ENCODE results near the gene APOA1.

APOA1 gene

DNA sequence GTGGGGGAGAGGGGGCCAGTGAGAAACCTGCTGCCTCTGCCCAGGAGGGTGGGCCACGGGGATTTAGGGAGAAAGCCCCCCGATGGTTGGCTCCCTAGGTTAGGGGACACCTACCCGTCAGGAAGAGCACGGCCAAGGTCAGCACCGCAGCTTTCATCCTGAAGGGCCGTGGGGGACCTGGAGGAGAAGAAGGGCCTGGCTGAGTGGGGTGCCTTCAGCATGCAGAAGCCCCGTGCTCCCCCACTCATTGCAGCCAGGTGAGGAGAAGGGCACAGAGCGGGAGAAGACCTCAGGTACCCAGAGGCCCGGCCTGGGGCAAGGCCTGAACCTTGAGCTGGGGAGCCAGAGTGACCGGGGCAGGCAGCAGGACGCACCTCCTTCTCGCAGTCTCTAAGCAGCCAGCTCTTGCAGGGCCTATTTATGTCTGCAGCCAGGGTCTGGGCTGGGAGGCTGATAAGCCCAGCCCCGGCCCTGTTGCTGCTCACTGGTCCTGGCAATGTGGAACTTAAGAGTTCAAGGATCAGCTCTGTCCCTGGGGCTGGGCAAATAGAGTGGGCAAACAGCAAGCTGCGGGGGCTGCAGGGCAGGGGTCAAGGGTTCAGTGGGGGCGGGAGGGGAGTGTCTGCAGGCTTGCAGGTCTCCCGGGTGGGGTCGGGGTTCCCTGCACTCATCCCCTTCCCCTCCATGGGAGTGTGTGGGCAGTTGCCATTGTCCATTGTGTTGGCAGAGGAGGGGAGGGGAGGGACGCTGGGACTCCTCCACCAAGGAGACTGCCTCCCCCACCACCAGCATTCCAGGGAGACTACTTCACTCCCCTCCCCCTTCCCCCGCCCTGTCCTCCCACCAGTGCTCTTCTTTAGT lies at the start of gene APOA1:
APOA1 (minus strand) TSS at position 392 of the 861 bp plus-strand sequence; CDS start at position 157, 235 bp downstream.
- no peak for DNase-seq

DNA sequence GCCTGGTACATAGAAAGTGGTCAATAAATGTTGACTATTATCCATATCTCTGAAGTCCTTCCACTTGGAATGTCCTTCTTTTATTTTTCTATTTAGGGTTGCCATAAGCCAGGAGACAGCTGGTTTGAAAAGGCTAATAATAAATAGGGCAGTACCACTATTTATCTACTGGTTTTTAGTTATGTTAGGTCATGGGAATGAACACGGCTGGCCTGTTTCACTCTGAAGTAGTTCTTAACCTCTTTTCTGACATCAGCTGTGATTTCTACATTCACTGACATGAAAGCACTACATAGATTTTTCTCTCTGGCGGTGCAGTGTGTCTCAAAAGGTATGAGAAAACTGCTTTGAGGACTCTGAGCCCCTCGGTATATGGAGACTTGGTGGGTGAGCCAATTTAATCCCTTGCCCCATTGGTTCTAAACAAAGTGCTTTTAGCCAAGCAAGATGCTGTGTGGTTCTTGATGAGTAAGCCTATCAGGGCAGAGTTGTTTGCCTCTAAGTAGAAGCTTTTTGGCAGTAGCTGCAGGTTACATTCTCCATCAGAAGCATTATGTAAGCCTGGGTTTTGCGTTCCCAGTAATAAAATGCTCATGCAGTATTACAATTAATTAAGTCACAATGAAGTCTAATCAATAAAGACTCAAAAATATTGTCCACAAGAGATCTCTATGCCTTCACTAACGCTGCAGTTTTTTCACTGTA lies 48.7 kb upstream of the APOA1 start:
- no peak for DNase-seq

GRCh38 chr11:116882386-116882785 lies 45.0 kb upstream of the APOA1 start:
- peak in 1 of 2 donors; percentile 4 for DNase-seq

DNA sequence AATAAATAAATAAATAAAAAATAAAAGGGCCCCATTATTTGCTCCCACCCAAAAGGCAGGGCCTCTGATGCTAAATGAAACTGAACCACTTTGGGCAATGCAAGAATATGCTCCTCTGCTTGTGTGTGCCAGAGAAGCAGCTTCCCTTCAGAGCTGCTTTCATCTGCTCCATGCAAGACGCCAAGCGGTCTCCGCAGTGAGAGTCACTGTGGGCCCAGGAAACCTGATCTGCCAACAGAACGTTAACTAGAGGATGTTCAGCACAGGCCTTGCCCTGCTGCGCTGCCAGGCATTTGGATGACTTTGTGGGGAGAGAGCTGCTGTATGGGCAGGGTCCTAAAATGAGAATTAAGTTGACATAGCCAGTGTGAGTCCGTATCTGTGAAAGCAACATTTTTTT lies 43.7 kb upstream of the APOA1 start:
- DNase-seq = no peak

DNA sequence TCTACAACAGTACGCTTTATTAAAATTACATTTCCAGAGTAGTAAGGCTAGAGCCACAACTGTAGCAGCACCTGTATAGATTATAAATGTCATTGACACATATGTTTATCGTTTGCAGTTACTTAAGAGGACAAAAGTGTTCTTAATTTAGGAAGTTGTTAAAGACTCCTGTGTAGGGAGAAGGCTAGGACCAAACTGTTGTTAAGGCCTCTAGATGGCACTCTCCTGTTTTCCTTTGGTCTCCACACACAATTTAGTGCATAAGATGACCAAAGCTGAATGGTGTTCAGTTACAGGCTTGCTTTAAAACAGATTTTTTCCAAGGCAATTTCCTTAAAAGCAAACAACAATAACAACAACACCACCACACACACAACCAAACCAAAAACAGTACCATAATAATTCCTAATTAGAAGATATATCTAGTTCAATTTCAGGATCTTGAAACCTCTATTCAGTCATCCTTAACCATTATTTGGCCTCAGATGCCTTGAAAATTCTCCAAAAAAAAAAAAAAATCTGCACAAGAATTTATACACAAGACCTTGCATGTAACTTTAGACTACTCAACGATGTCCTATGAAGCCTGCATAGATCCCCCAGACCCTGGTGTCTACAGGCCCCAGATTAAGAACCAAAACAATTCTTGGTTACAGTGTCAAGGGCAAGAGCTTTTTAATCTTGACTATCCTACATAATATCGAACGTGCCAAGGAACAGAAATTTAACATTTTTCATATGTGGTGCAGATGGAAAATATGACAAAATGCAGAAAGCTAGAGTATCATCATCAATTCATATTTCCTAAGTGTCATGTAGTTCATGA lies 42.6 kb upstream of the APOA1 start:
- no peak for DNase-seq

GRCh38 chr11:116876656-116877055 lies 39.2 kb upstream of the APOA1 start:
- no peak for DNase-seq

GRCh38 chr11:116875194-116875593 lies 37.8 kb upstream of the APOA1 start:
- no peak for DNase-seq

DNA sequence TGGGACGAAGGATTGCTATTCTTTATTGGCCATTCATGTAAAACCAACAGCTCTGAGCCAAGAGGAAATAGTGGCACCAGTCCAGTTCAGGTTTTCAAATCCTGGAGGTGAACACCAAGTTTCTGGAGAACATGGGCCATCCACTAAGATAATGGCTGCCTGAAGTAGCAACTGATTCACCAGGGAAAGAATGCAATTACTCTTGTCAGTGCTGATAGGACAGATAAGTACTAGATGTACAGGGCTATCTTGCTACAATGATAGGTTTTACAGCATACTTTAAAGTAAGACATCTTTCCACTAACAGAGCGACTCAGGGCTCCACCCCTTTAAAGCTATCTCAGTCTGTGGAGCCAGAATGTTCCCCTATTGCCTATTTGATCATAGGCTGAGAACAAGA lies 36.8 kb upstream of the APOA1 start:
- no peak for DNase-seq

- DNase-seq = no peak
Observed at GRCh38 chr11:116873381-116873780, 36.0 kb upstream of the APOA1 start.

DNA sequence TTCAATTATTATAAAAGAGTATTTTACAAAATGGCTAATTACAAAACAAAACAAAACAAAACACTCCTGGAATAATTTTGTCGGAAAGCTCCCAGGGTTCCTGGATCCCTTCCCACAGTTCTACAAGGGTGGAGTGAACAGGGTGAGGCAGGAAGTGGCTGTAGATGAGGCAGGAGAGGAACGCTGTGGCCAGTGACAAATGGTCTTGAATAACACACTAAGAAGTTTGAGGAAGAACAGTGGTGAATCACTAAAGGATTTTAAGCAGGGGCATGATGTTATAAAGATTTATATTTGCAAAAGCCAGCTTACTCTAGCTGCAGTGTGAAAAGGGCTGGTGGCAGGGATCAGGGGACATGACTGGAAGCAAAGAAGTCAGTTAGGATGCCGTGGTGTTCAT lies 33.8 kb upstream of the APOA1 start:
- no peak for DNase-seq

DNA sequence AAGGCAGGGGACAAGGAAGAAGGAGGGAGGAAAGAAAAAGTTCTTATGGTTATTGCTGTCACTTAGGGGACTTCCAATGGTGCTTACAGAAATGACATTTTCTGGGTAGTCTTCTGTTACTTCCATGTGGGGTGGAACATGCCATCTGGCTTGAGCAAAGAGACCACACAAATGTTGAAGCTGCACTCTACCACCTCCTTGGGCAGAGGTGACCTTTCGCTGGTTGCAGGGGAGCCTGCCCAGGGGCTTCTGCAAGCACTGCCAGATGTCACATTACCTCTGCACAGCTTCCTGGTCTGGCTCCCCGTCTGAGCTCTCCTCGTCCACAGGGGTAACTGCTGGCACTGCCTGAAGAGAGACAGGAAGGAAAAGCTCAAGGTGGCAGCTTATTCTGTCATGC lies 32.6 kb upstream of the APOA1 start:
- DNase-seq = no peak

DNA sequence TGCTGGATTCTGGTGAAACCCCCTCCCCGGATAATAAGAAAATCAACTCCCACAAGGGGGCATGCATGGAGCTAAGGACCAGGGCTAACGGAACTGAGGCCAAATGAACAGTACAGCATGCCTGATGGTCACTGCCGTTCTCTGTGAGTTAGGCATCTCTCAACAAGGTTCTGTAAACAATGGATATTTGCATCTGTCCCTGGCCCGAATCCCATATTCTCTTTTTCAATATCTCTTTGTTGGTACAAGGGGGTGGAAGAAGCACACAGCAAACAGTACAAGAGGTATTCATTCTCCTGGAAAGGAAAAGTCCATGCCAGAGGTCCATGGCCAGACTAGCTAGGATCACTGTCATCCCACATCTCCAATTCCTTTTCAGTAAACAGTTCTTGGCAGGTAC lies 32.2 kb upstream of the APOA1 start:
- no peak for DNase-seq

GRCh38 chr11:116868066-116868465 lies 30.6 kb upstream of the APOA1 start:
- DNase-seq = no peak

- DNase-seq = no peak
Observed at GRCh38 chr11:116867619-116868018, 30.2 kb upstream of the APOA1 start.

- DNase-seq = no peak
Observed at GRCh38 chr11:116866804-116867455, 29.5 kb upstream of the APOA1 start.

- no peak for DNase-seq
Observed at GRCh38 chr11:116865696-116866095, 28.3 kb upstream of the APOA1 start.

GRCh38 chr11:116864531-116864930 lies 27.1 kb upstream of the APOA1 start:
- no peak for DNase-seq

GRCh38 chr11:116862951-116863350 lies 25.5 kb upstream of the APOA1 start:
- no peak for DNase-seq

GRCh38 chr11:116862185-116862584 lies 24.8 kb upstream of the APOA1 start:
- no peak for DNase-seq

- DNase-seq = no peak
Observed at GRCh38 chr11:116861539-116861938, 24.1 kb upstream of the APOA1 start.

GRCh38 chr11:116860303-116860702 lies 22.9 kb upstream of the APOA1 start:
- DNase-seq = no peak

- DNase-seq = no peak
Observed at GRCh38 chr11:116859175-116859574, 21.8 kb upstream of the APOA1 start.

- no peak for DNase-seq
Observed at GRCh38 chr11:116857936-116858335, 20.5 kb upstream of the APOA1 start.
